Progenitor cell of endocrine pancreas (in vitro differentiated cells): Measurements from ENCODE around the gene NAT14. TPM values are rescaled to one million over a fixed set of nuclear protein-coding genes. Genes with fewer than 3 reads are reported as not detected.

ENCODE experiments used
- DNase-seq: peaks from one replicate; pipeline ENCODE4 v3.0.0; 2021; ENCODE audit warnings: low spot score; ENCODE audit not compliant: unreplicated experiment
- H3K27ac Mint-ChIP-seq: 2 replicates; pipeline ENCODE4 v1.8.0; 2021; ENCODE audit warnings: mild to moderate bottlenecking, moderate library complexity, mixed read lengths
- H3K27me3 Mint-ChIP-seq: 2 replicates; pipeline ENCODE4 v1.8.0; 2021; ENCODE audit warnings: mixed read lengths
- H3K36me3 Mint-ChIP-seq: 2 replicates; pipeline ENCODE4 v1.8.0; 2022; ENCODE audit warnings: mixed read lengths; ENCODE audit not compliant: insufficient read depth
- H3K4me1 Mint-ChIP-seq: 2 replicates; pipeline ENCODE4 v1.8.0; 2021; ENCODE audit warnings: low read depth, mixed read lengths
- H3K4me3 Mint-ChIP-seq: 2 replicates; pipeline ENCODE4 v1.8.0; 2021; ENCODE audit warnings: low read depth, mild to moderate bottlenecking, moderate library complexity, mixed read lengths
- H3K9me3 Mint-ChIP-seq: 2 replicates; pipeline ENCODE4 v1.8.0; 2021; ENCODE audit warnings: low read depth, mixed read lengths
- total RNA-seq: library from RNA; stranded (reverse); gene quantifications from 2 replicates; pipeline ENCODE4 v1.2.1, GENCODE V29; 2021
- TF ChIP-seq, protein P1 (sequence below): fragments of 200-600 bp; sonication (generic); IDR thresholded peaks from one replicate; pipeline ENCODE4 v1.5.0; 2021; ENCODE audit warnings: antibody characterized with exemption, mild to moderate bottlenecking; ENCODE audit not compliant: unreplicated experiment

NAT14 gene
- total RNA-seq, 1 donor from 2014 or later: 69.7 TPM

DNA sequence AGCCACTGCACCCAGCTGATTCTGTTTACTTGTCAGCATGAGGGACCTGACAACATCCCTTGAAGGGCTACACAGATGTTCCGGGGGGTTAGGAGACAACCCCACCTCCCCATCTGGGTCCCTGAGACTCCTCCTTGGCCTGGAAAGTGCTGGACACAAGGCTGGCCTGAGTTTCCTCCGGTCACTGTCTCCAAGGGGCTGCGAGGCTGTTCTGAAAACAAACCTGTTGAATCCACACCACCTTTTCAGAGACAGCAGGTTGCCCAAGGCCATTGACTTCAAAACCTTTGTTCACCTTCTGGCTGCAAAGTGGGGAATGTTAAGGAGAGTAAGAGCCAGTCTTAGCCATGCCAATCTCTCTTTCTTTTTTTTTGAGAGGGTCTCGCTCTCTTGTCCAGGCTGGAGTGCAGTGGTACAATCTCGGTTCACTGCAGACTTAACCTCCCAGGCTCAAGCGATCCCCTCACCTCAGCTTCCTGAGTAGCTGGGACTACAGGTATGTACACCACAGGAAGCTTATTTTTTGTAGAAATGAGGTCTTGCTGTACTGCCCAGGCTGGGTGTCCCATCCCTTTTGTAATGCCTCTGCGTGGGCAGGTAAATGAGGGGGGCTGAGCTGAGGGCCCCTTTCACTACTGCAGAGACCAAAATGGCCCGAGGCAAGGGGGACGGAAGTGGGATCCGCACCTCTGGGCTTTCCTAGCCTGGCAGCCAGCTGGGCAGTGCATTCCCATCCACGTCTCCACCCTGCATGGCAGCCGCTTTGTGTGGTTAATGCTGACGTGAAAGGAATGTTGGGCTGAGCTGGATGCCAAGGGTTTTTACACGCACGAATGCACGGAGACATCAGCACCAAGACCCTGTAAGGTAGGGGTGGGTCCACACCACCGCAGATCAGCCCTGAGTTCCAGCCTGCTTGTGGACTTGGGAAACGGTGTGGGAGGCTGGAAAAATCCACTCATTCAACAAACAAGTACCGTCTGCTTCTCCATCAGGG lies 10.4 kb upstream of the NAT14 start:
- Mint-ChIP-seq H3K27me3 (no peaks in the 10 kb centered on the region), H3K9me3 (no peaks in the 10 kb centered on the region), H3K36me3 (peaks cover 5% of the 10 kb centered on the region), H3K4me3 (peak overlapping the region; percentile 38), H3K27ac (no peak overlapping the region), H3K4me1 (peaks cover 12% of the 10 kb centered on the region)
- TF ChIP-seq, protein P1, sequence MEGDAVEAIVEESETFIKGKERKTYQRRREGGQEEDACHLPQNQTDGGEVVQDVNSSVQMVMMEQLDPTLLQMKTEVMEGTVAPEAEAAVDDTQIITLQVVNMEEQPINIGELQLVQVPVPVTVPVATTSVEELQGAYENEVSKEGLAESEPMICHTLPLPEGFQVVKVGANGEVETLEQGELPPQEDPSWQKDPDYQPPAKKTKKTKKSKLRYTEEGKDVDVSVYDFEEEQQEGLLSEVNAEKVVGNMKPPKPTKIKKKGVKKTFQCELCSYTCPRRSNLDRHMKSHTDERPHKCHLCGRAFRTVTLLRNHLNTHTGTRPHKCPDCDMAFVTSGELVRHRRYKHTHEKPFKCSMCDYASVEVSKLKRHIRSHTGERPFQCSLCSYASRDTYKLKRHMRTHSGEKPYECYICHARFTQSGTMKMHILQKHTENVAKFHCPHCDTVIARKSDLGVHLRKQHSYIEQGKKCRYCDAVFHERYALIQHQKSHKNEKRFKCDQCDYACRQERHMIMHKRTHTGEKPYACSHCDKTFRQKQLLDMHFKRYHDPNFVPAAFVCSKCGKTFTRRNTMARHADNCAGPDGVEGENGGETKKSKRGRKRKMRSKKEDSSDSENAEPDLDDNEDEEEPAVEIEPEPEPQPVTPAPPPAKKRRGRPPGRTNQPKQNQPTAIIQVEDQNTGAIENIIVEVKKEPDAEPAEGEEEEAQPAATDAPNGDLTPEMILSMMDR: no peak
- no peak for DNase-seq

- TF ChIP-seq, protein P1: no peak
- H3K36me3 Mint-ChIP-seq: peaks cover 6% of the 10 kb centered on the region
- H3K27me3 Mint-ChIP-seq: no peaks in the 10 kb centered on the region
- H3K27ac Mint-ChIP-seq: peak within 1 kb of the TSS; percentile 96
- H3K9me3 Mint-ChIP-seq: no peaks in the 10 kb centered on the region
- peak; percentile 94 for DNase-seq
- peaks cover 12% of the 10 kb centered on the region for H3K4me1 Mint-ChIP-seq
- H3K4me3 Mint-ChIP-seq: peak within 1 kb of the TSS; percentile 90
Observed at GRCh38 chr19:55476100-55476775, 8.8 kb upstream of the NAT14 start, which contains the start of gene ZNF628. ZNF628 (plus strand) TSS chr19:55476617; CDS start chr19:55479911, 3,294 bp downstream.

DNA sequence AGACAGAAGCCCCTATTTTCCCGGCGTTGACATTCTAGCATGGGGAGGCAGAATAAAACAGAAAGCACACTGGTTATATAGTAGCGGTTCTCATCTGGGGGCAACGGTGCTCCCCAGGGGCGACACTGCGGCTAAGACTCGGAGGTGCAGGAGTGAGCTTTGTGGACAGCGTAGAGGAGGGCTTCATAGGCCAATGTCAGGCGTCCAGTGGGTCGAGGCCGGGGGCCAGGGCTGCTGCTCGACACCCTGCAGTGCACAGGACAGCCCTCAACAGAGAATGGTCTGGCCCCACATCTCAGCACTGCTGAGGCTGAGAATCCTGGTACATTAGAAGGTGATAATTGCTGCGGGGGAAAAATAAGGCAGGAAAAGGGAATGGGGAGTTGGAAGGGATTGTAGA lies 7.1 kb upstream of the NAT14 start:
- Mint-ChIP-seq H3K27me3 (no peaks in the 10 kb centered on the region), H3K4me1 (peaks cover 12% of the 10 kb centered on the region), H3K36me3 (peaks cover 6% of the 10 kb centered on the region), H3K27ac (peak overlapping the region; percentile 65), H3K9me3 (no peaks in the 10 kb centered on the region), H3K4me3 (peak overlapping the region; percentile 90)
- no peak for DNase-seq
- TF ChIP-seq, protein P1: no peak

- H3K27me3 Mint-ChIP-seq: no peaks in the 10 kb centered on the region
- peaks cover 12% of the 10 kb centered on the region for H3K4me1 Mint-ChIP-seq
- H3K4me3 Mint-ChIP-seq: peak overlapping the region; percentile 90
- TF ChIP-seq, protein P1: no peak
- H3K9me3 Mint-ChIP-seq: no peaks in the 10 kb centered on the region
- H3K36me3 Mint-ChIP-seq: peaks cover 6% of the 10 kb centered on the region
- no peak for DNase-seq
- H3K27ac Mint-ChIP-seq: peak overlapping the region; percentile 65
Observed at GRCh38 chr19:55478364-55478763, 6.6 kb upstream of the NAT14 start.

- Mint-ChIP-seq H3K27ac (peak overlapping the region; percentile 59), H3K4me3 (peak overlapping the region; percentile 42), H3K36me3 (peaks cover 6% of the 10 kb centered on the region), H3K9me3 (no peaks in the 10 kb centered on the region), H3K4me1 (peaks cover 12% of the 10 kb centered on the region), H3K27me3 (no peaks in the 10 kb centered on the region)
- TF ChIP-seq, protein P1: no peak
- no peak for DNase-seq
Observed at GRCh38 chr19:55479045-55479444, 5.9 kb upstream of the NAT14 start.
